ENCODE results near the gene SLC9A9.
A peak's percentile ranks its signal among the peaks of the same experiment; 100 is the strongest.

The SLC9A9 gene

DNA sequence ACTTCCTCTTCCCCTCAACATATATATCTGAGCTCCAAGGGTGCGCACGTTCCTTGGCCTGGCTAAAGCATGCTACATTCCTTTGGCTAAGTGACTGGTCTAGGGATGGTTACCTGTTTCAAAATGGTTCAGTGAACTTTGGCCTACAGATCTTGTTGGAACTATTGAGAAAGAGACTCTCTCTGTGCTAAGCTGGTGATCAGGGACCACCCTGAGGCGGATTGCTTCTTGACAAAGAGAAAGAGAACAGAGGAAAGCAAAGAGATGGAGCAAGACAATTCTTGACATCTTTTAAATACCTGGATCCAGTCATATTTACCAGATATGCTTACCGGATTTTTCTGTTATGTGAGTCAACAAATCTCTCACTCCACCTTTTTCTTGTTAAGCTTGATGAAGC is 605.6 kb downstream of the SLC9A9 start:
- ATAC-seq (replicated peaks; ENCODE audit: extremely low read depth, poor library complexity, severe bottlenecking) = no peak
- no peak overlapping the region for H3K4me3 Mint-ChIP-seq
- no peaks in the 10 kb centered on the region for H3K9me3 Mint-ChIP-seq
- no peak overlapping the region for H3K27ac Mint-ChIP-seq (ENCODE audit: low read depth)
- no peaks in the 10 kb centered on the region for H3K4me1 Mint-ChIP-seq
- H3K36me3 Mint-ChIP-seq (ENCODE audit: insufficient read depth) = no peaks in the 10 kb centered on the region
- no peak for DNase-seq (ENCODE audit: low spot score in 2 of 2)
- no peaks in the 10 kb centered on the region for H3K27me3 Mint-ChIP-seq

DNA sequence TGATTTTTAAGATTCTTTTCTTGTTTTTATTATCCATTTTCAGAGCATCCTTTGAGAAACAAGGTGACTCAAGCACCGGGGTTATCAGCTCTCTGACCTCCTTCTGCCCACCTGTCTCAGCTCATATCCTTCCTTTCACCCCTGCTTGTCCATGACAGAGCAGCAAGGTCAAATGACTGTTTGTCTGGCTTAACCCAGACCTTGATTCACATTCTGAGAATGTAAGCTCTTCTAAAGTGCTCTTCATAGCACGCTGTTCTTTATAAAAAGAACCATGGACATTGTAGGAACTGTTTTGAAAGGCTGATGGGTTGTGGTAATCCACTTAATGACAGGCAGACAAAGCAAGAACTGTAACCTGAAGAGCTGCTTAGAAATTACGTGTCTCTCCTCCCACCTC is 606.2 kb downstream of the SLC9A9 start:
- H3K4me1 Mint-ChIP-seq = no peaks in the 10 kb centered on the region
- H3K9me3 Mint-ChIP-seq = no peaks in the 10 kb centered on the region
- no peaks in the 10 kb centered on the region for H3K36me3 Mint-ChIP-seq (ENCODE audit: insufficient read depth)
- DNase-seq (ENCODE audit: low spot score in 2 of 2) (no peak), ATAC-seq (replicated peaks; ENCODE audit: extremely low read depth, poor library complexity, severe bottlenecking) (no peak)
- no peak overlapping the region for H3K4me3 Mint-ChIP-seq
- no peaks in the 10 kb centered on the region for H3K27me3 Mint-ChIP-seq
- H3K27ac Mint-ChIP-seq (ENCODE audit: low read depth) = no peak overlapping the region

DNA sequence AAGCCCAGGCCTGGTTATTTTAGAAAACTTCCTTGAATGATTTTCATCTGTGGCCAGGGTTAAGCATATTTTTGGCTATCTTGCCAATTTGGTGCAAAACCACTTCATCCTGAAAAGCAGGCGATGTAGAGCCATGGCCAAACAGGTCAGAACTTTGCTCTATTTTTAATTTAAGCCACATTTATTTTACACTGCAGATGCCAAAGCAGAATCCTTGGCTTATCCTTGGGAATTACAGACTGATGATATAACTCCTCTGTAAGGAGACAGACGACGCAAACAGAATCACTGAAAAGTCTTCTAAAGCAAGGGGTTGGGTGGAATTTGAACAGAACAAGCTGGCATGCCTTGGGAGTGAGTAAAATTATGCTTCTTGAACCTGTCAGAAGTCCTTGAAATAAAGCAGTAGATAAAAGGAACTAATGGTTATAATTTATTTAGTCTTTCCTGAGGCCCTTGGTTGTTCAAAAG is 606.8 kb downstream of the SLC9A9 start:
- Mint-ChIP-seq H3K27ac (ENCODE audit: low read depth) (no peak overlapping the region), H3K36me3 (ENCODE audit: insufficient read depth) (no peaks in the 10 kb centered on the region), H3K9me3 (no peaks in the 10 kb centered on the region), H3K27me3 (no peaks in the 10 kb centered on the region), H3K4me3 (no peak overlapping the region), H3K4me1 (peaks cover 2% of the 10 kb centered on the region)
- ATAC-seq (replicated peaks; ENCODE audit: extremely low read depth, poor library complexity, severe bottlenecking) (no peak), DNase-seq (ENCODE audit: low spot score in 2 of 2) (no peak)

DNA sequence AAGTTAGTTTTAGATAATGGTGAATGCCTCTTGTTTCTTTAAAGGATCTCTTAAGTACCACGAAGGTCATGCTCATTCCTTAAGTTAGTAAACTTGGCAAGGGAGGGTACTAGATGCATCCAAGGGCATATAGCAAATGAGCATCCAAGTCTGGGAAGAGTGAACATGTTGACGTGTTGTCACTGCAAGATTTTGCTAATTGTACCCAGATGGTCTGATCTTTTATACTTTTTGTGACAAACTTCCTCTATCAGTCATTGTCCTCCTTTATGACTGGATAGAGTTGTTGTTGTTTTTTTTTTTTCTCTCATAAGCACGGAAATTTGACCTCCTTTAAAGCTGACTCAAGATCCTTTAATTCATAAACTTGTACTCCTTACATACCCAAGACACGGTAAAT is 607.4 kb downstream of the SLC9A9 start:
- Mint-ChIP-seq H3K36me3 (ENCODE audit: insufficient read depth) (no peaks in the 10 kb centered on the region), H3K27ac (ENCODE audit: low read depth) (no peak overlapping the region)
- ATAC-seq (replicated peaks; ENCODE audit: extremely low read depth, poor library complexity, severe bottlenecking) = no peak

DNA sequence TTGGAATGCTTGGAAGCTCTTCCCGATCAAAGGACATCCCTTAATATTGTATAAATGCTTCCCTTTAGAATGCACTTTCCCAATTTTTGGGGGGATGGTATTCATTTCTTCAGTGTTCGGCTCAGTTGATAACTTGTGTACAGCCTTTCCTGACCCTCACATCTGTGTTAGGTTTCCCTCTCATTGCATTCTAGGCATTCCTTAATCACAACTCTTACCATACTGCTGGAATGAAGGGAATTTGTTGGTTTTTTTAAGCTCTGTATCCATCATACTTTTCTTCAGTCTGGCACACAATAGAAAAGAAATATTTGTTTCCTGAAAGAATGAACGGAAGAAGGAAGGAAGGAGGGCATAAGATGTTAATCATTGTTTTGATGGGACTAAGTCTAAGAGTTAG is 609.2 kb downstream of the SLC9A9 start:
- DNase-seq (ENCODE audit: low spot score in 2 of 2) = no peak
- H3K4me1 Mint-ChIP-seq = peaks cover 3% of the 10 kb centered on the region
- peaks cover 4% of the 10 kb centered on the region for H3K9me3 Mint-ChIP-seq
- H3K27me3 Mint-ChIP-seq = peaks cover 10% of the 10 kb centered on the region
- H3K4me3 Mint-ChIP-seq = no peak overlapping the region
- H3K27ac Mint-ChIP-seq (ENCODE audit: low read depth) = no peak overlapping the region
- H3K36me3 Mint-ChIP-seq (ENCODE audit: insufficient read depth) = no peaks in the 10 kb centered on the region
- no peak for ATAC-seq (replicated peaks; ENCODE audit: extremely low read depth, poor library complexity, severe bottlenecking)

More for the DNA sequence above, 607.4 kb downstream of the SLC9A9 start:
- no peaks in the 10 kb centered on the region for H3K27me3 Mint-ChIP-seq
- H3K4me1 Mint-ChIP-seq = peaks cover 3% of the 10 kb centered on the region
- no peak for DNase-seq (ENCODE audit: low spot score in 2 of 2)
- H3K9me3 Mint-ChIP-seq = no peaks in the 10 kb centered on the region
- H3K4me3 Mint-ChIP-seq = no peak overlapping the region

DNA sequence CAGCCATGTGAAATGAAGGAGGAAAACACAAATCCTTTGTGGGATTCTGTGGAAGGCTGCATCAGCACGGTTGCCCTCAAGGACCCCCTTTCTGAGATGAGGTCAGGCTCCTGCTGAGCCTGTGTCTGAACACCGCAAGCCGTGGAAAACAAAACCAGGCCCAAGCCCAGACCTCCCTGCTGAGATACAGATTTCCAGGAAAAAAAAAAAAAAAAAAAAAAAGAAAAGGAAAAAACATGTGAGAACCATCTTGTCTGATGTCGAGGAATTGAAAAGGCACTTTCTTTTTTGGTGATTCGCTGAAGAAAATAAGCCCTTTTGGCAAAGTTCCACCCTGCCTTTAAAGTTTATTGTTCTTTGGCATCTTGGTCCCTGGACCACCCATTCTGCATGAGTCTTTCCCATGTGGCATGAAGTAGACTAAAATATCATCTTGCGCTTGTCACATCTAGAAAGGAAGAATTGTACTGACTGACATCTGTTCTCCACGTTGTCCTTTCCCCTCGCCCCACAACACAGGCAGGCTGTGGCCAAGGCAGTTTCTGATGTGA is 611.1 kb downstream of the SLC9A9 start:
- no peak for DNase-seq (ENCODE audit: low spot score in 2 of 2)
- H3K9me3 Mint-ChIP-seq = peaks cover 4% of the 10 kb centered on the region
- no peak for ATAC-seq (replicated peaks; ENCODE audit: extremely low read depth, poor library complexity, severe bottlenecking)
- no peak overlapping the region for H3K27ac Mint-ChIP-seq (ENCODE audit: low read depth)
- no peak overlapping the region for H3K4me3 Mint-ChIP-seq
- peaks cover 3% of the 10 kb centered on the region for H3K4me1 Mint-ChIP-seq
- H3K27me3 Mint-ChIP-seq = peaks cover 10% of the 10 kb centered on the region
- H3K36me3 Mint-ChIP-seq (ENCODE audit: insufficient read depth) = no peaks in the 10 kb centered on the region

DNA sequence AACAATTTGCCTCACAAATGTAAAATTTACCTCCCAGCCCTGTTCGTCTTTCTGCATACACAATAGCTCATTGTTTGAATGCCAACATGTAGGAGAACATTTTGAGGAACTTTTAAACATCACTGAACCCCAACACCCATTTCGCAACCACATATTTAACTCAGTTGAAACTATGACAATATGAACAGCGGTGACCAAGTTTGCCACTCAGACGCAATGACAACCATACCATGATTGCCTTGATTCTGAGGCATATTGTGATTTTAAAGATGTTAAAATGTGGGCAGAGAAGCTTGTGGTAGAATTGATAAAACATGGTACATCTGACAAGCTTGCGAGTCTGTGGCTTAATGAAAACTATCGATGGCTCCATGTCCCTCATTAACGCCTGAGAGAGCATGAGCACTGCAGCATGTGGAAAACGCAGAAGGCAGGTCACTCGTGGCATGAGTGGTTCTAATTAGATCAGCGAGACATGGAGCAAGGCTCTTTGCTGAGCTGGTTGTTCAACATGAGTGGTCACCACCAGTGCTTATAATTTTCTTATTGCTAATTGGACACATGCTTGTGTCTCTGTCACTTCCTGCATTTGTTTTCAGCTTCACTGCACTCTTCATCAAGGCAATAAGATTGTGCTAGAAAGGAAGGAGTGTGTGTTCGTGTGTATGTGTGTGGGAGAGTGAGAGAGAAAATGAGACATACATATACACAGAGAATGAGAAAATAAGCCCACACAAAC is 611.9 kb downstream of the SLC9A9 start:
- Mint-ChIP-seq H3K4me3 (no peak overlapping the region), H3K36me3 (ENCODE audit: insufficient read depth) (no peaks in the 10 kb centered on the region), H3K9me3 (peaks cover 4% of the 10 kb centered on the region), H3K27ac (ENCODE audit: low read depth) (no peak overlapping the region), H3K4me1 (peaks cover 3% of the 10 kb centered on the region), H3K27me3 (peaks cover 10% of the 10 kb centered on the region)
- no peak for DNase-seq (ENCODE audit: low spot score in 2 of 2)
- ATAC-seq (replicated peaks; ENCODE audit: extremely low read depth, poor library complexity, severe bottlenecking) = no peak

DNA sequence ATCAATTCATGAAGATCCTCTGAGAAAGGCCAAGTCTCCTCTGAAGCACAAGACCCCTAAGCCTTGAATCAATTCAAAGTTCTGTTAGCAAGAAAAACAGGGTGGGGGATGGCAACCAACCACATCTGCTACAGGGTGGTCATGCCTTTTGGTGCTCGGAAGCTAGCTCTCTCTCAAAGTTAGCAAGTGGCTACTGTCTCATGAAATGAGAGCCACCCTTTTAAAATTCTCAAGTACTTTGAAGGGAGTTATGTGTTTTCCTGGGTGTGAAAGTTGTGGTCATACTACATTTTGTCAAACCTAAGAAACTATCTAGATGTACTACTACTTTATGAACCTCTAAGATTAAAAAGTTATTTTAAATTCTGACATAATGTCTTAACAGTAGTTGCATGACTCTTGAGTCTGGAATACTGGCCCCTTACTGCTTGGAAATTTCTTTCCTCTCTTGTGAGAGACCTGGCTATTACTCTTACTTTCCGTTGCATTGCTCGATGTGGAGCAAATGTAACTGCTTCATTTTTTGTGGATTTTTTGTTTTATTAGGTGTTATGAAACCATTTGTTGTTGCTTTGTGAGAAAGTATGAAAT is 612.6 kb downstream of the SLC9A9 start:
- peaks cover 4% of the 10 kb centered on the region for H3K9me3 Mint-ChIP-seq
- no peaks in the 10 kb centered on the region for H3K36me3 Mint-ChIP-seq (ENCODE audit: insufficient read depth)
- no peak overlapping the region for H3K4me3 Mint-ChIP-seq
- ATAC-seq (replicated peaks; ENCODE audit: extremely low read depth, poor library complexity, severe bottlenecking) (peak; percentile 24), DNase-seq (ENCODE audit: low spot score in 2 of 2) (no peak)
- H3K4me1 Mint-ChIP-seq = peaks cover 3% of the 10 kb centered on the region
- H3K27ac Mint-ChIP-seq (ENCODE audit: low read depth) = no peak overlapping the region
- H3K27me3 Mint-ChIP-seq = peaks cover 10% of the 10 kb centered on the region

DNA sequence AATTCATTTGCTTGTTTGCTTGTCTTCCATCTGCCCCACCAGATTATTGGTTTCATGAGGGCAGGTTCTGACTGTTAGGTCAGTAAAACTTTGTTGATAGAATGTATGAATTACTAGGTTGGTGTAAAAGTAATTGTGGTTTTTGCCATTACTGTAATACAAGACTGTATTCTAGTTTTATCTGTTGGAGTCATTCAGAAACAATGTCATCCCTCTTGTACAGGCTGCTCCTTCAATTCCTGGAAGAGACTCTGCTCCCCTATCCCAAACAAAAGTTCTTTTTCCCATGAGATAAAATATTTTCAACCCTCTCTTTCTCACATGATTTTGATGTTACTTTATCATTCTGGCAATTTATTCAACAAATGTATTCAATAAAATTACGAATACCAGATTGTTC is 613.7 kb downstream of the SLC9A9 start:
- Mint-ChIP-seq H3K4me3 (no peak overlapping the region), H3K36me3 (ENCODE audit: insufficient read depth) (no peaks in the 10 kb centered on the region), H3K27ac (ENCODE audit: low read depth) (no peak overlapping the region), H3K9me3 (peaks cover 4% of the 10 kb centered on the region), H3K27me3 (peaks cover 10% of the 10 kb centered on the region), H3K4me1 (peaks cover 3% of the 10 kb centered on the region)
- ATAC-seq (replicated peaks; ENCODE audit: extremely low read depth, poor library complexity, severe bottlenecking) = no peak
- DNase-seq (ENCODE audit: low spot score in 2 of 2) = no peak

DNA sequence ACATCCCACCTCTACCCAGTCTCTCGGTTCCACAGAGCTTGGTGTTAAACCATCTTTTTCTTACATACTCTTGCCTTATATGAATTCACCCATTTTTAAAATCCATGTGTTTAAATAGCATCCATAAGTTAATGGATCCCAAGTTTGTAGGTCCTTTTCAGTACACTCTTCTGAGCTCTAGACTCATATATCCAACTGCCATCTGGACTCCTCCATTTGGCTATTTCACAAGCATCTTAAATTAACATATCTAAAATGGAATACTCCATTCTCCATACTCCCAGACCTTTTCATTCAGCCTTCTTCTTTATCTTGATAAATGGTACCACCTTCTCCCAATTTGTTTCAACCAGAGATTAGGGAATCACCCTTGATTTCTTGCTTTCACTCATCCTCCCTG is 615.3 kb downstream of the SLC9A9 start:
- peaks cover 10% of the 10 kb centered on the region for H3K27me3 Mint-ChIP-seq
- ATAC-seq (replicated peaks; ENCODE audit: extremely low read depth, poor library complexity, severe bottlenecking) (no peak), DNase-seq (ENCODE audit: low spot score in 2 of 2) (no peak)
- no peak overlapping the region for H3K27ac Mint-ChIP-seq (ENCODE audit: low read depth)
- peaks cover 4% of the 10 kb centered on the region for H3K9me3 Mint-ChIP-seq
- H3K4me1 Mint-ChIP-seq = peaks cover 3% of the 10 kb centered on the region
- H3K36me3 Mint-ChIP-seq (ENCODE audit: insufficient read depth) = no peaks in the 10 kb centered on the region
- no peak overlapping the region for H3K4me3 Mint-ChIP-seq

DNA sequence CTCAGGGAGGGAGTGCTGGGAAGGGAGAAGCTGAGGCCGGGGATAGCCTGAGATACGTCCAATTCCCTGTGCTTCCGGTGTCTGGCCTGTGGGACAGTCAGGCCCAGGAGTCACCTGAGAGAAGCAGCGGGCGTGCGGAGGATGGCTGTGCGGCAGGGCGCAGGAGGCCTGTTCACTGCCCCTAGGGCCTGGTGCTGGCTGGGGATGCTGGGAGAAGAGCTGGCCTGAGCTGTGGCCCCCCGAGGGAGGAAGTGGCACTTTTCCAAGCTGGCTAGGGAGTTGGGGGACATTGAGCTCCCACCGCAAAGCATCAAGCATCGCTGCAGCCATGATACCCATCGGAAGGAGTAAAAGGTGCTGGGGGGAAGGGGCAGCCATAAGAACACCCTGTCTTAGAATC is 619.9 kb downstream of the SLC9A9 start:
- Mint-ChIP-seq H3K4me3 (no peak overlapping the region), H3K27me3 (no peaks in the 10 kb centered on the region), H3K36me3 (ENCODE audit: insufficient read depth) (no peaks in the 10 kb centered on the region), H3K27ac (ENCODE audit: low read depth) (no peak overlapping the region), H3K4me1 (no peaks in the 10 kb centered on the region), H3K9me3 (no peaks in the 10 kb centered on the region)
- ATAC-seq (replicated peaks; ENCODE audit: extremely low read depth, poor library complexity, severe bottlenecking) (no peak), DNase-seq (ENCODE audit: low spot score in 2 of 2) (no peak)

DNA sequence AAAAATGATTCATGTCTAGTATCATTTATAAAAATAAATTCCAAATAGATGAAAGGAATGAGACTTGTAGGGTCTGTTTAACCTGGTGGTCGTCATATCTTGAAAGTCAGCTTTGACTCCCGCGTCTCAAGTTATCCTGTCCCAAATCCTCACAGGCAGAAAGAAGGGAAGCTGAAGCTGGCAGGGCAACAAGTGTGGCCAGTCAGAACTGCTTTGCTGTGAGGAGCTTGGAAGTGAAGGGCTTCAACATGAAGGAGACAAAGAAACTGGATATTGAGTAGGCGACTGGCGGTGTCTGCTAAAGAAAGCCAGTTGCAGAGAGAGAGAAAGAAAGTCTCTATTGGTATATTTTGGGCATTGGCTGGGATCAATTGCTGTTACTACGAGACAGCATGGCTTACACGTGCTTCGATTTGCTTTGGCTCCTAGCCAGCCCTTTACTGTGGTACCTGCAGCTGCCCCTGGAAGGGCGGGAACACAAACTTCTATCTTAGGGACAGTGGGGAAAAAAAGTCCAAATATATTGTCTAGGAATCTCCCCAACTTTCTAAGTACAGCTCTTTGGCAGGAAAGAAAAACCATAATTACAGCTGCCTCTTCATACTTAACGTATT is 621.5 kb downstream of the SLC9A9 start:
- no peaks in the 10 kb centered on the region for H3K36me3 Mint-ChIP-seq (ENCODE audit: insufficient read depth)

DNA sequence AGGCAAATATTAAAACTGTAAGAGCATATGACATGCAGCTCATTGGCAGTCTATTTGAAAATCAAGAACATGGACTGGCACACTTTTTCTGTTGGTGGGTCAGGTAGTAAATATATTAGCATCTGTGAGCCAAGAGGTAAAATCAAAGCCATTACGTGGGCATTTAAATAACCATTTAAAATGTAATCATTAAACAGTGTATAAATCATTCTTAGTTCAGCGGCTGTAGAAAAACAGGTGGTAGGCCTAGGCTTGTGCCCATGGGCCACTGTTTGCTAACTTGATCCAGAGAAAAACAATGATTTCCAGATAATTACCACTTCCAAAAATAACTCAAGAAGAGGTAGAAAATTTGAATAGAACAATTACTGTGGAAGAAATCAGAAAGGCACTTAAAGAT is 623.6 kb downstream of the SLC9A9 start:
- Mint-ChIP-seq H3K4me1 (no peaks in the 10 kb centered on the region), H3K4me3 (no peak overlapping the region), H3K9me3 (no peaks in the 10 kb centered on the region), H3K27ac (ENCODE audit: low read depth) (no peak overlapping the region), H3K36me3 (ENCODE audit: insufficient read depth) (no peaks in the 10 kb centered on the region), H3K27me3 (no peaks in the 10 kb centered on the region)
- ATAC-seq (replicated peaks; ENCODE audit: extremely low read depth, poor library complexity, severe bottlenecking) (no peak), DNase-seq (ENCODE audit: low spot score in 2 of 2) (no peak)

More for the DNA sequence above, 621.5 kb downstream of the SLC9A9 start:
- Mint-ChIP-seq H3K9me3 (no peaks in the 10 kb centered on the region), H3K4me3 (no peak overlapping the region), H3K27ac (ENCODE audit: low read depth) (no peak overlapping the region), H3K27me3 (no peaks in the 10 kb centered on the region), H3K4me1 (no peaks in the 10 kb centered on the region)
- DNase-seq (ENCODE audit: low spot score in 2 of 2) = no peak
- no peak for ATAC-seq (replicated peaks; ENCODE audit: extremely low read depth, poor library complexity, severe bottlenecking)
